ENCODE results near the gene LPAR5.

LPAR5 gene

DNA sequence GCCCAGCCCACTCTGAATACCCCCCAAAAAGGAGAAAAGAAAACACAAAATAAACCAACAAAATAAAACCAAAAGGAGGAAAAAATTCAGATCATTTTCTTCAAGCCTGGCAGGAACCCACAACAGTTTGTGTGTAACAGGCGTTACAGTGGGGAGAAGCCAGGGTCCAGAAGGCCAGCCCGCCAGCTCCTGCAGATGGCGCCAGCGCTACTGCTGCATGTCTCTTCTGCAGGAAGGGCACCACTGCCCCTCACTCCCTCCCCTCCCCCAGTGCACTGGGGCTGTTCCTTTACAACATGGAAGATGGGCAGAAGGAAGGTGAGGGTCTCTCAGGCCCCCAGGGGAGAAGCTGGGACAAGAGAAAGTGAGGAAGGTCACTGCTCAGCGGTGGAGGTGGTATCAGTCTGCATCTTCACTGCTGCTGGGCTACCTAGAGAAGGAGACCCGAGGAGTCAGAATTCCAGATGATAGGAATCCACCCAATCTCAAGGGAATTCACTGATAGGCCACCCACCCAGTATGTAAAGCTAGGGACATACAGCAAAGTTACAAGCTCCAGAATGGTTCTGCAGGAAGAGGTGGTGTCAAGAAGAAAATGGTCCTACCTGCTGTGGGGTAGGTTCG lies 65.4 kb downstream of the LPAR5 start:
- no peak for DNase-seq (ENCODE audit: low read depth, low spot score)
- H3K4me3 ChIP-seq (ENCODE audit: low read length): no peak overlapping the region

DNA sequence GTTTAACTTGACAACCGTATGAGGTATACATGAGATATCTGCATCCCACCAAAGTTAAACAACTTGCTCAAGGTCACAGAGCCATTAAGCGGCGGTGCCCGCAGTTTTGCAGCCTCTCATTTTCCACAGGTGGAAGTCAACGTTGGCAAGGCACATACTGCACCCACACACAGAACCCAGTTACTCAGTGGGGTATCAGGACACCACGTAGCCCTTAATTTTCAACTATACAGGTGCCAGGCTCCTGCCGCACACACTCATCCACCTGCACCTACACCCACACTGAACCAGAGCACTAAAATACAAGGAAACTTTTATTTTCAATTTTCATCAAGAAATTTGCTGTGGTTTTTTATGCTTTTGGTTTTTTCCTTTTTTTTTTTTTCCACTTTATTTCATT lies 66.0 kb downstream of the LPAR5 start:
- no peak for DNase-seq (ENCODE audit: low read depth, low spot score)
- H3K4me3 ChIP-seq (ENCODE audit: low read length): no peak overlapping the region

DNA sequence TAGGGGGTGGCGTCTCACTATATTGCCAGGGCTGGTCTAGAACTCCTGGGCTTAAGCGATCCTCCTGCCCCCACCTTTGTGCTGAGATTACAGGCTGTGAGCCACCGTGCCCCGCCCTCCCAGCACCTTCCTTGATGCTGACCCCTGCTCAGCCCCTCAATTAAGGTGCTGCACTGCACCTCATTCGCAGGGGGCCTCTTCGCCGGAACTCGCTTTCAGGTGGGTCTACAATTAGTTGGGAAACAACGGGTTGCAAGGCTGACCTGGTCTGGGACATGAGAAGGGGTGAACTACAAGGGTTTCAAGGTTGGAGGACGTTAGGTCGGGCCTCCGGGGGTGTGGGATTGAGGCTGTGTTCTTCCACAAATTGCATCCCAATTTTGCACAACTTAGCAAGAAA lies 66.4 kb downstream of the LPAR5 start:
- no peak for DNase-seq (ENCODE audit: low read depth, low spot score)
- no peak overlapping the region for H3K4me3 ChIP-seq (ENCODE audit: low read length)
